GM18861 (cell line): ENCODE data around the gene NOTO.
"Not testable (repeated sequence)": the region's sequence is repeated elsewhere in the genome, so short reads cannot be mapped to it uniquely, and the experiment has no call there.

ENCODE experiments used
- ATAC-seq: cut with Tn5 transposase; IDR thresholded peaks from one replicate; pipeline ENCODE4 v1.9.1; 2021; ENCODE audit not compliant: unreplicated experiment

Gene NOTO

DNA sequence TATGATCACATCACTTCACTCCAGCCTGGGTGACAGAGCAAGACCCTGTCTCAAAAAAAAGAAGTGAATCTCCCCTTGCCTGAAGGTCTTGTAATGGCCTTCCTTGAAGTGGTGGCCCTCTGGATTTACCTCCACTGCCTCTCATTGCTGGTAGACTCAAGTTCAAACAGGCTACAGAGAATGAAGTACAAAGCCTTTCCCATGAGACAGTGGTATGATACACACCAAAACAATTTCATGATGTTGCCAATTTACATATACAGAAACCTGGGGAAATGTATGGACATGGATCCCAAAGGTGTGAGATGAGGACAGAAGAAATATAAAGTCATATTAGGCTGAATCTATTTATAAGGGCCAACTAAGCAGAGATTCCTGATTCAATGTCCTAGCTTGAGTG lies 4.8 kb upstream of the NOTO start:
- ATAC-seq: no peak

DNA sequence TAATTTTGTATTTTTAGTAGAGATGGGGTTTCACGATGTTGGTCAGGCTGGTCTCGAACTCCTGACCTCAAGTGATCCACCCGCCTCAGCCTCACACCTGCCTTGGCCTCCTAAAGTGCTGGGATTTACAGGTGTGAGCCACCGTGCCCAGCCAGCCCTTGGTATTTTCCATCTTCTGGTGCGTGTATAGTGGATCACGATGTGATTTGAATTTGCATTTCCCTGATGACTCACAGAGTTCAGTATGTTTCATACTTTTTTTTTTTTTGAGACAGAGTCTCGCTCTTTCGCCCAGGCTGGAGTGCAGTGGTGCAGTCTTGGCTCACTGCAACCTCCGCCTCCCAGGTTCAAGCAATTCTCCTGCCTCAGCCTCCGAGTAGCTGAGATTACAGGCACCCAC lies 2.1 kb upstream of the NOTO start:
- ATAC-seq: not testable (repeated sequence)

DNA sequence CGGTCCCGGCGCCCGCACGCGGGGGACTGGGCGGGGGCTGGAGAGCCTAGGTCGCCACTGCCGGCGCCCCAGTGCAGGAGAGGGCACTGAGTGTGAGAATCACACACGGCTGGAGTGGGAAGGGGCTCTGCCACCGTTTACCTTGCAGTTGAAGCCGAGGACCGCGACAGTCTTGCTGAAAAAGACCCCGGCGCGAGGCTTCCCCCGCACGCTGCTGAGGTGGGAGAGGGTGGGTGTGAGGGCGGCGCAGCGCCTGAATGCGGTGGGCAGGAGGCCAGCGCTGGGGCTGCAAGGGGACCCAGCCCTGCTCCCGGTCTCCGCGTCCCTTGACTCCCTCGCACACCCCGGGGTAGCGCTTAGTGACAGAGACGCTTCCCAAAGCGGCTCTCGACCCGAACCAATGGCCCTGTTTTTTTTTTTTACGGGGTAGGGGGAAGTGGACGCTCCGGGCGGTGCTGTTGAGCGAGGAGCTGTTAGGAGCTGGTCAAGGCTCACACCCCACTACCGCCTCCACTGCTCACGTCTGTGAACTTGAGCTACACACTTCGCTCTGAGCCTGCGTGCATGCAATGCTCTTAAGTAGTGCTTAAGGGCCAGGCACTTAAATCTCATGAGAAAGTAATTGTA lies 794 bp downstream of the NOTO start:
- ATAC-seq: no peak

DNA sequence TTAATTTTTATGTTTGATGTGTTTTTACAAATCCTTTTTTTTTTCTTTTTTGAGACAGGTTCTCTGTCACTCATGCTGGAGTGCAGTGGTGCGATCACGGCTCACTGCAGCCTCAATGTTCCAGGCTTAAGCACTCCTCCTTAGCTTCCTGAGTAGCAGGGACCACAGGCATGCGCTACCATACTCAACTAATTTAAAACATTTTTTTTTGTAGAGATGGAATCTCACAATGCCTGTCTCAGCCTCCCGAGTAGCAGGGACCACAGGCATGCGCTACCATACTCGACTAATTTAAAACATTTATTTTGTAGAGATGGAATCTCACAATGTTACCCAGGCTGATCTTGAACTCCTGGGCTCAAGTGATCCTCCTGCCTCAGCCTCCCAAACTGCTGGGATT lies 3.2 kb downstream of the NOTO start:
- no peak for ATAC-seq

DNA sequence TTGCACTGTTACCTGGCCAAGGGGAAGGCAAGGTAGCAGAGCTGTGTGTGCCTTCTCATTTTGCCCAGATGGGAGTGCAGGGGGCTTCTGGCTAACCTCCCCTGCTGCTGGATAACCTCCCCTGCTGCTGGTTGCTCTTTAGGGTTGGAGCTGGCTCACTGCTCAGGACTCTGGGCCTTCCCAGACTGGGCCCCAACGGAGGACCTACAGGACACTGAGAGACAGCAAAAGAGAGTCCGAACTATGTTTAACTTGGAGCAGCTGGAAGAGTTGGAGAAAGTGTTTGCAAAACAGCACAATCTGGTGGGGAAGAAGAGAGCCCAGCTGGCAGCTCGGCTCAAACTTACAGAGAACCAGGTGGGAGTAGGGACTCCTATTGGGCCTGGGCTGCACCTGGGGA lies 5.9 kb downstream of the NOTO start:
- no peak for ATAC-seq

DNA sequence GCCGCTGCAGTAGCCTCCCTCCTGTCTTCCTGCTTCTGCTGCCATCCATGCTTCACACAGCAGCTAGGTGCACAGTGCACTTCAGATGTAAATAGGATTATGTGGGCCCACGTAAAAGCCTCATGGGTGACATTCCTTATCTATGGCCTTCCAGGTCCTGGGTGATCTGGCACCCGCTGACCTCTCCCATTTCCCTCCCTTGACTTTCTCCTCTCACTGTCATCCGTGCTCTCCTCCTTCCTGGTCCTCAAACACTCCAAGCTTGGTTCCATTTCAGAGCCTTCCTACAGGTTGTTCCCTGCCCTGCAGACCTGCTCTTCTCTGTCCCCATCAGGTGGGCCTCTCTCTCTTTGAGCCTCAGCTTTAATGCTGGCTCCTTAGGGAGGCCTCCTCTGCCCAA lies 7.6 kb downstream of the NOTO start:
- no peak for ATAC-seq

DNA sequence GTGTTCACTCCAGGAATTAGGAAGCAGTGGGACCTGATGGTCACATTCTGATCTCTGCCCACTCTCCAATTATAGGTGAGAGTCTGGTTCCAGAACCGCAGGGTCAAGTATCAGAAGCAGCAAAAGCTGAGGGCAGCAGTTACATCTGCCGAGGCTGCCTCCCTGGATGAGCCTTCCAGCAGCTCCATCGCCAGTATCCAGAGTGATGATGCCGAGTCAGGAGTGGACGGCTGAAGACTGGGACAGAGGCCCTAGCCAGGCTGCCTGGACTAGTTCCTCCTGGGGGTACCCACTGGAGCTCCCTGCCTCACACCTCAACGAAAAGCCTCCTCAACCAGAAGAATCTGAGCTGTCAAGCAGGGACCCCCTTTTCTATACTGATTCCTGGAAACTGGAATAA lies 8.3 kb downstream of the NOTO start:
- no peak for ATAC-seq

DNA sequence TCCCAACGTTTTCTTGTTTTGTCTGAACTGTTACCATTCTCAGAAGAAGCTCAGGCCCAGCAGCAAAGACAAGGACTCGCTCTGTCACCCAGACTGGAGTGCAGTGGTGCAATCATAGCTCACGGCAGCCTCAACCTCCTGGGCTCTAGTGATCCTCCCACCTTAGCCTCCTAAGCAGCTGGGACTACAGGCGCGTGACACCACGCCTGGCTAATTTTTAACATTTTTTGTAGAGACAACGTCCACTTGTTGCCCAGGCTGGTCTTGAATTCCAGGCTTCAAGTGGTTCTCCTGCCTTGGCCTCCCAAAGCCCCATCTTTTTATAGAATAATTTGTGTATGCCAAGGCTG lies 9.7 kb downstream of the NOTO start:
- no peak for ATAC-seq

DNA sequence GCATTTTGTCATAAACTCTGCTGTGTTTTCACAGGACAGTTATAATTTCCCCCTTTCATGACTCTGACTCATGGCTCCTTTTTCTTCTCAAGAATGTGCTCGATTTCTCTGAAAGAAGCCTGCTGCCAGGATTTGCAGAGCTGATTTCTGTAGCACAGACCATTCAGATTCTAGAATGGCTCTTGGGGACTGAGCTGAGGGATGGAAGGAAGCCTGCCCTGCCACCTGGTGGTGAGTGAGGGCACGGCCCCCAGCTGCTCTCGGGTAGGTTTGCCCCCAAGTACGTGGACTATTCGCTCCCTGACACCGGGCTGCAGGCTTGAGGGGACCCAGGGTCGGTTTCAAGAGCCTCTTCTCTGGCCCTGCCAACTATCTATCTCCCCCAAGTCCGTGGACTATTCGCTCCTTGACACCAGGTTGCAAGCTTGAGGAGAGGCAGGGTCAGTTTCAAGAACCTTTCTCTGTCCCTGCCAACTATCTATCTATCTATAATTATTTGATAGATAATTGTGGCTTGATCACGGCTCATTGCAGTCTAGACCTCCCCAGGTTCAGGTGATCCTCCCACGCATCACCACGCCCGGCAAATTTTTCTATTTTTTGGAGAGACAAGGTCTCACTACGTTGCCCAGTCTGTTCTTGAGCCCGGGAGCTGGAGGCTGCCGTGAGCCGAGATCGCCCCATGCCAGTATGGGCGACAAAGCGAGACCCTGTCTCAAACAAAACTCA lies 10.2 kb downstream of the NOTO start:
- peak; percentile 68 for ATAC-seq

DNA sequence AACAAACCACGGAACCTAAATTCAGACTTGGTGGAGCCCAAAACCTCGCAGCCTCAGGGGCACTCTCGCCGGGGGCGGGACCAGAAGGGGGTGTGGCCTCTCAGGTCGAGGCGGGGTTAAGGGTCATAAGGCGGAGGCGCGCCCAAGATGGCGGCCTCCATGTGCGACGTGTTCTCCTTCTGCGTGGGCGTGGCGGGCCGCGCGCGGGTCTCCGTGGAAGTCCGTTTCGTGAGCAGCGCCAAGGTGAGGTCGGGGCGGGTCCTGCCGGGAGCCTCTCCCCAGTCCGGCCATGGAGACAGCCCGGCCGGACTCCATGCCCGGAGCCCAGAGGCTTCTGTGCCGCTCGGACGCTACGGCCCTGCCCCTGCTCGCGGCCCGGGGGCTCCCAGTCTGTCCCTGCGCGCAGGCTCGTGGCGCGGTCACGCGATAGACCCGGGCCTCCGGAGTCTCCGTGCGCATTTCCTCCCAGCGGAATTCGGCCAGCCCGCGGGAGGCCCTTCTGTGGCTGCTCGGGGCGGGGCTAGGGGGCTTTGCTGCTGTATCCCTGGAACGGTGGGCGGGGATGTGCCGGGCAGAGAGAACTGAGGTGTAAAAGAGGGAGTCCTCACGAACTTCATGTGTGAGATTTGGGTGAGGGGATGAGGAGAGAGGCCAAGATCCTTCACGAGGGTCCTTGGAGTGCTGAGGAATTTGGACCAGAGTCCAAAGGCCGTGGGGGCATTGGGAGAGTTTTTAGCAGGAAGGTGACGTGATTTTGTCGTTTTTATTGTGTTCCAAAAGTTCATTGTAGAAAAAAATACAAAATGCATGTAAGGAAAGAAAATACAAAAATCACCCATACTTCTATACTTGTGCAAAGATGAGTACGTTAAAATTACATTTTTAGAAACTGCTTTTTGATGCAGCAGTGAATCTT lies 12.0 kb downstream of the NOTO start, which contains the start of gene SMYD5:
Gene SMYD5 (plus strand): TSS at position 126 of the 916 bp plus-strand sequence. CDS start 22 bp downstream, at position 148.
- ATAC-seq: peak; percentile 86

DNA sequence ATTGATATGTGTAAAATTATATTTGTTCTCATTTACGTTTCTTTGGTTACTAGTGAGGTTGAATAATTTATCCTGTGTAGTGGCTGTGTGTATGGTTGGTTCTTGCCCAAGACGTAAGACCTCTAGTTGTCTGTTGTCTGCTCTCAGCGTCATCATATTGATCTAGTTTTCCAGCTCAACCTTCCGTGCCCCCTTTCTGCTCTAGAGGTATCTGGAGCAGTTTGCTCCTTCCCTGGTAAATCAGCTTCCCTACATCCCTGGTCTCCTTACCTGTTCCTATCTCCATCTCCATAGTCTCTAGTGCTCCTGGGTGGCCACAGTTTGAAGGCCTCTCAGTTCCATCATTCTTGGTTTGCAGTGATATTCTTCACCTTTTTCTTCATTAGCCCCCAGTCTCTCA lies 12.9 kb downstream of the NOTO start:
- no peak for ATAC-seq

DNA sequence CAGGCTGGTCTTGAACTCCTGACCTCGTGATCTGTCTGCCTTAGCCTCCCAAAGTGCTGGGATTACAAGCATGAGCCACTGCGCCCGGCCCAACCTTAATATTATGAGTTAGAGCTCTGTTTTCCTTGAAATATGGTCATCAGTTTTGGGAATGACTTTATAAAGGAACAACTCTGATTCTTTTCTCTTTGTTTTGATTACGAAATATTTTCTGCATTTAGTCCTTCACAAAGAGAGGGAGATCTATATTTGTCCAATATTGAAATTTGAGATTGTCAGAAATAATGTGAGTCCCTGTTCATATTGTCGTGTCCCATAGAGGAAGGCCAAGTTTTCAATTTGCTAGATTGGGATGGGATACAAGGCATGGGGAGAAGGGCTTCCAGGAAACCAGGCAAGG lies 14.8 kb downstream of the NOTO start:
- ATAC-seq: no peak

DNA sequence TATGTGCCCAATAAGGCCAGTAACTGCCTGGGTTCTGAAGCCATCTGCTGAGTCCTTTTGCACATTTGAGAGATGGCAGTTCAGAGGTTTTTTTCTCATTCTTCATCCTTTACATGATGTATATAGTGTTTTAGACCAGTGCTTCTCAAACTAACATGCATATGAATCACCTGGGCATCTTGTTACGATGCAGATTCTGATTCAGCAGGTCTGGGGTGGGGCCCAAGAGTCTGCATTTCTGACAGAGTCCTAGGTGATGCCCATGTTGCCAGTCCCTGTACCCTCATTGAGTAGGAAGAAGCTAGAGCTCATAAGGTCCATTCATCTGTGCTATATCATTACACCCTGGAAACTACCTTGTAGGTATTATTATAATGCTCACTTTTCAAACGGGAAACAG lies 15.5 kb downstream of the NOTO start:
- no peak for ATAC-seq

DNA sequence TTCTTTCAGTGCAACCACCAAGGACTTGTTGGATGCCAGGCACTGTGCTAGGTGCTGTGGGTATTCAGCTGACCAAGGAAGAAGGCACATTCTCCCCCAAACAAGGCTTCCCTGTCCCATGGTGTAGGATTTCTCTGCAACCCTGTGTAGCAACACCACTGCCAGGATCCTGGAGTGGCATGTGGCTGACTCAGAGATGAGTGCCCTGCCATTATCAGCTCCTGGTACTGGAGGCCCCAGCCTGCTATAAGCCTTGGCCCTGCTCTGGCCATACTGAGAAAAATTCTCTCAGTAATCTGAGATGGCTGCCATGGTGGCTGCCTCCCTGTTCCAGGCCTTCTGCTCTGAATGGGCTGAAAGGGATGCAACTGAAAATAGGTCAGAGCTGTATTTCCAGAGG lies 15.9 kb downstream of the NOTO start:
- ATAC-seq: no peak

DNA sequence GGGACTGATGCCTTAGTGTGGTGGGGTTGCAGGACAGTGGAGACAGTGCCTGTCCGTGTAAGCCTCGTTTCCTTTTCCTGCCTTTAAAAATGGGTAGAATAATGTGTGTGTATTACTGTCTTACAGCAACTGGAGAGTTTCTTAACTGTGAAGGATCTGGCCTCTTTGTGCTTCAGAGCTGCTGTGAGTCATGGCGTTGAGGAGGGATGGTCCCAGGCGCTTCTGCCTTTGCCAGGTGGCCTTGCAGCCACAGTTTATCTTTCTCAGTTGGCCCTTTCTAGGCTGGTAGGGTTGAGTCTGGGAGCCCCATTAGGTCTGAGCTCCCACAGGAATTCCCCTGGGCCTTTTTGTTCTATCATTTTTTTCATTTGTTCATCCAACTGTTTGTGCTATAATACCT lies 21.4 kb downstream of the NOTO start:
- no peak for ATAC-seq

DNA sequence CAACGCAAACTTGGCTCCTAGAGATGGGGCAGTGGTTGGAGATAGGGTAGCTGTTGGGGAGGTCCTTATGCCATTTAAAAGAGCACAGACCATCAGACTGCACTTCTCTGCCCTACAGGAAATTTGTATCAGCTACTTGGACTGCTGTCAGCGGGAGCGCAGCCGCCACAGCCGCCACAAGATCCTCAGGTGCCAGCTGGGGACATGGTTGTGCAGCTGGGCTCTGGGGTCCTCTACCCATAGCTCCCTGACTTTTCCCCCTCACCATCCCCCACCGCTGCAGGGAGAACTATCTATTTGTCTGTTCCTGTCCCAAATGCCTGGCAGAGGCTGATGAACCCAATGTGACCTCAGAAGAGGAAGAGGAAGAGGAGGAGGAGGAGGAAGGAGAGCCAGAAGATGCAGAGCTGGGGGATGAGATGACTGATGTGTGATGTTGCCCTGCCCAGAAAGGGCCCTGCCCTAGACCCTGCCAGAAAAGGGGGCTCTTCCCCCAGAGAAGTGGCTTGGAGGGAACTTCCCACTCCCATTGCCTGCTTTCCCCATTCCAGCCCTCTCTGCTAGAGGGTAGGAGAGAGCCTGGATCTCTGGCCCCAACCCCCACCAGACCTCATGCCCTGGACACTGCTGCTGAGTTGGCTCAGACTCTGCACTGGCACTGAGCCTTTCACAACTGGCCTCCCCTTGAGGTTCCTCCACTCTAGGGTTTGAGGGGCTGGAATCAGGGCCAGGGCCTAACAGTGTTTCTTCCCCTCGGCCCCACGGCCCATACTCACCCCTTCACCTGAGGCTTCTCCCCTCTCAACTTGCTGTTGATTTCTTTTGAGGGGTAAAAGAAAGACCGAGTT lies 23.4 kb downstream of the NOTO start:
- ATAC-seq: no peak

DNA sequence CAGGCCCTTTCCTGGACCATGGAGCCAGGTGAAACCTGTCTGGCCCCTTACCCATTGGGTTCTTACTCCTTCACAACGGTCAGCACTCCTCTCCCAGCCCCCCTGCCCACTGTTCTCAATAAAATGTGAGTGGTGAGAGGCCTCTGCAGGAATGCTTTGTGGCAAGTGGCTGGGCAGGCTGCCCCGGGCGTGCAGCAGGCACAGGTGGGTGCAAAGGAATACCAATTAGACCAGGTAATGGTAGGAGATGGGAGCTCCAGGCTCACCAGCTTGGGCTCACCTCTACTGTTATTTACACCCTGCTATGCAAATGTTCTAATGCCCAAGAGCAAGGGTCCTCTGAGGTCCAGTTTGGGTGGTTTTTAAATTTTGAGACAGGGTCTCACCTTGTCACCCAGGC lies 24.7 kb downstream of the NOTO start:
- ATAC-seq: no peak

DNA sequence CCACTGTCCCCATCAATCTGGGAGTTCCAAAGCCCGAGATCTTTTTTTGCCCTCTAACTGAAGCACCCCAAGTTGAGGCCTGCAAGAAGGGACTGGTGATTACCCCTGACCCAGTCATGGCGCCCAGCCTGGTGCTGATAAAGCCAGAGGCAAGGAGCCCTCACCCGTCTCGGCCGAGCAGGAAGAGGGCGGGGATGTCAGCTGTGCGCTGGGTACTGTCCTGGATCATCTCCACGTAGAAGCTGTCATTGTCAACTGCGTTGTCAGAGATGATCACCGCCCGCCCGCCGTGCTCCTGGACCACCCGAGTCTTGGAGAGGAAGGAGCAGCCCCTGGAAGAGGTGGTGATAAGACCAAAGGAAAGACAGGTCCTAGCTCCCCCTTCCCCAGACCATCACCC lies 26.3 kb downstream of the NOTO start:
- ATAC-seq: no peak

DNA sequence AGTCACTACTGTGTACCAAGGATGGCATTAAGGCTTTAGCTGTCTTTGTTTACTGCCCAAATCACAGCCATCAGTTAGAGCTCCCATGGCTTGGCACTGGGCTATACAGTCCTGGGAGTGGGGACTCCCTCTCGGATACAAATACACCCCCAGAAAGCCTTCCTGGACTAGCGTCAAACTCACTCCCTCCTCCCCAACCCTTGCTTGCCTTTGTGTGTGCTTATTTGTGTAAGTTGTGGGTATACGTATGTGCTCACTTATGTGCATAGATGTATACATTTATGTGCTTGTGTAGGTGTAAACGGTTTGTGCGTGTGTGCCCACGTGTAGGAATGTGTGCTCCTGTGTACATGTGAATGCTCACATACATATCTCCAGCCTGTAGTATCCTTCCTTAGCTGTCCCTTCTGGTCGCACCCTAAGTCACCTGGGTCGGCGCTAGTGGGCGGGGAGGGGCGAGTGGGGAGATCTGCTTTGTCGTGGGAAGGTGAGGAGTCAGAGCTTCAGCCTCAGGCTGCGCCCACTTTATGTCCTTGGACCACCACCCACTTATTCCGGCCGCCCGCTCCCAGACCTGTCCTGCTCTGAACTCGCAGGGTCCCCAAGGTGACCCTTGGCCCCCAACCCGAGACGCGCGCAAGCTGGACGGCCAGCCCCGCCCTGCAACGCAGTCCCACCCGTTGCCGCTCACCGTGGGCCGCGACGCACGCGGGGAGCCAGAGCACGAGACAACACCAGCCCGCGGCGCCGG lies 30.2 kb downstream of the NOTO start:
- ATAC-seq: no peak
